Neutrophil (primary cell): Measurements from ENCODE around the gene APBA2.
"Not testable (repeated sequence)": the region's sequence is repeated elsewhere in the genome, so short reads cannot be mapped to it uniquely, and the experiment has no call there.

Source experiments
- H3K27ac ChIP-seq: fragments of 200-600 bp; sonication (generic); 2 replicates; pipeline ENCODE4 v1.5.1; 2016; ENCODE audit warnings: mild to moderate bottlenecking, moderate library complexity
- H3K27me3 ChIP-seq: fragments of 200-600 bp; sonication (generic); 2 replicates; pipeline ENCODE4 v1.6.0; 2016; ENCODE audit warnings: mild to moderate bottlenecking
- H3K36me3 ChIP-seq: fragments of 200-600 bp; sonication (generic); 2 replicates; pipeline ENCODE4 v1.5.1; 2017
- H3K4me1 ChIP-seq, 2 experiments: fragments of 200-600 bp in 1 of 2; sonication (generic) in 1 of 2; 1 replicate in 1 of 2; 2 replicates in 1 of 2; pipeline versions ENCODE4 v1.5.1 to v1.6.1; 2013 to 2016; ENCODE audit warnings: low read depth in 1 of 2, low read length in 1 of 2, mild to moderate bottlenecking in 1 of 2, moderate library complexity in 1 of 2; ENCODE audit not compliant: control insufficient read depth in 1 of 2, insufficient read depth in 1 of 2
- H3K4me3 ChIP-seq, 2 experiments: fragments of 200-600 bp in 1 of 2; sonication (generic) in 1 of 2; 1 replicate in 1 of 2; 2 replicates in 1 of 2; pipeline ENCODE4 v1.5.1; 2013 to 2016; ENCODE audit warnings: low read depth in 1 of 2, low read length in 1 of 2, mild to moderate bottlenecking in 1 of 2, moderate library complexity in 1 of 2
- H3K9me3 ChIP-seq: fragments of 200-600 bp; sonication (generic); 2 replicates; pipeline ENCODE4 v1.5.1; 2016
- CTCF ChIP-seq: fragments of 200-600 bp; sonication (generic); IDR thresholded peaks from 2 replicates; pipeline ENCODE4 v1.5.1; 2016; ENCODE audit warnings: antibody characterized with exemption

APBA2 gene

GRCh38 chr15:29100486-29101000 lies 214.8 kb downstream of the APBA2 start:
- Histone ChIP-seq H3K27me3 (peaks cover 17% of the 10 kb centered on the region), H3K9me3 (no peaks in the 10 kb centered on the region), H3K36me3 (no peaks in the 10 kb centered on the region), H3K4me3 (no peak overlapping the region), H3K4me1 (no peaks in the 10 kb centered on the region), H3K27ac (no peak overlapping the region)
- TF ChIP-seq CTCF: no peak

- H3K9me3 ChIP-seq: no peaks in the 10 kb centered on the region
- peaks cover 17% of the 10 kb centered on the region for H3K27me3 ChIP-seq
- no peak overlapping the region for H3K4me3 ChIP-seq
- H3K27ac ChIP-seq: no peak overlapping the region
- TF ChIP-seq CTCF: no peak
- H3K36me3 ChIP-seq: no peaks in the 10 kb centered on the region
- H3K4me1 ChIP-seq: no peaks in the 10 kb centered on the region
These were observed 215.7 kb downstream of the APBA2 start for GRCh38 chr15:29101491-29101890.

GRCh38 chr15:29102173-29102794 lies 216.5 kb downstream of the APBA2 start:
- H3K4me3 ChIP-seq, H3K27ac ChIP-seq, H3K9me3 ChIP-seq, H3K36me3 ChIP-seq, H3K4me1 ChIP-seq: not testable (repeated sequence)
- peaks cover 17% of the 10 kb centered on the region for H3K27me3 ChIP-seq

- H3K27me3 ChIP-seq: peaks cover 17% of the 10 kb centered on the region
- TF ChIP-seq CTCF: no peak
- H3K4me3 ChIP-seq: no peak overlapping the region
- H3K9me3 ChIP-seq: no peaks in the 10 kb centered on the region
- no peaks in the 10 kb centered on the region for H3K36me3 ChIP-seq
- H3K27ac ChIP-seq: no peak overlapping the region
- H3K4me1 ChIP-seq: no peaks in the 10 kb centered on the region
These were observed 217.4 kb downstream of the APBA2 start for GRCh38 chr15:29102911-29103823.

- H3K27ac ChIP-seq: no peak overlapping the region
- TF ChIP-seq CTCF: no peak
- no peaks in the 10 kb centered on the region for H3K4me1 ChIP-seq
- peaks cover 17% of the 10 kb centered on the region for H3K27me3 ChIP-seq
- H3K36me3 ChIP-seq: no peaks in the 10 kb centered on the region
- H3K4me3 ChIP-seq: no peak overlapping the region
- no peaks in the 10 kb centered on the region for H3K9me3 ChIP-seq
These were observed 218.2 kb downstream of the APBA2 start for GRCh38 chr15:29103824-29104565.
